Lower leg skin (tissue), 4 donors: ENCODE measurements around the gene SMPD1. TPM values are rescaled to one million over a fixed set of nuclear protein-coding genes. Genes with fewer than 3 reads are reported as not detected.

Source experiments
- DNase-seq, 2 donors: peaks; one replicate each; pipeline ENCODE4 v3.0.0-alpha.2; 2019; ENCODE audit warnings: low spot score in 2 of 2
- H3K4me3 ChIP-seq: fragments of 200-600 bp; sonication (generic); 2 replicates; pipeline ENCODE4 v1.5.1; 2017; ENCODE audit warnings: mild to moderate bottlenecking, low read depth; ENCODE audit not compliant: poor library complexity, severe bottlenecking
- POLR2A ChIP-seq, 2 donors: fragments of 450-650 bp; IDR thresholded peaks; one replicate each; pipeline ENCODE4 v1.6.1; 2016 to 2017; ENCODE audit warnings: antibody characterized with exemption in 2 of 2, mild to moderate bottlenecking in 1 of 2, moderate library complexity in 1 of 2
- WGBS, 2 donors: methylation state at CpG; one replicate each; pipeline ENCODE4 v1.1.5; 2018; 5-methylcytosine and 5-hydroxymethylcytosine counted together
- intact Hi-C: fragments of 100-400 bp; cut with DNase I; formaldehyde crosslinking; loops from one replicate; pipeline ENCODE4 v1.15.0; 2023; ENCODE audit warnings: low total_unique reads
- total RNA-seq, 4 donors: library from RNA; depleted of rRNA; stranded (reverse); fragments of >200 nt; gene quantifications; one replicate each; pipeline ENCODE4 v1.1.0, GENCODE V29; 2016
- TF ChIP-seq, protein P1 (sequence below), 3 donors: fragments of 450-650 bp; IDR thresholded peaks; one replicate each; pipeline ENCODE4 v1.5.1; 2016; ENCODE audit warnings: antibody characterized with exemption in 3 of 3, mild to moderate bottlenecking in 3 of 3, moderate library complexity in 2 of 3

SMPD1 gene
- total RNA-seq, 4 donors from 2014 or later: 49.2 to 91.6 (median 63.6) TPM

DNA sequence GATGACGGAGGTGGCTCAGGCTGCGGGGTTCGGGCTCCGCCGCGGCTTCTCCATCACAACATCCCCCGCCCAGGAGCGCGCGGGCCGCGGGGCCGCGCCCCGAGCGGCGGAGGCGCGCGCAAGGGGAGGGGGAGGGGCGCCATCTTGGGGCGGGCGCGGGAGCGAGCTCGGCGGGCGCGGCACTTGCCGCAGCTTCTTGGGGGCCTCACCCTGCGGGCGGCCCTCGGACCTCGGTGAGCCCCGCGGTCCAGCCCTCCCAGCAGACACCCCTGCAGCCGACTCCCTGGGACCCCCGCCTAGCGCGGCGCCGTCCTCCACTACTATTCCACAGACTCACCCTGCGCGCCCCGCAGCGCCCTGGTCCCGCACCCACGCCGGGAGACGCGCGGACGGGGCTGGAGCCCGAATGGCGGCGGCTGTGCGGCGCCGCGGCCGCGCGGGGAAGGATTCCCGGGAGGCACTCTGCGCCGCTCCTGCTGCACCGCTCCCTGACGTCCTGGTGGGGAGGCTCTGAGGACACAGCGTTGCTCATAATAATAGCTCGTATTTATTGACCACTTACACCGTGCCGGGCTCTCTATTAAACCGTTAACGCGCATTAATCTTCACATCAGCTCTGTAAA lies 28.8 kb downstream of the SMPD1 start, which contains the start of gene APBB1:
Gene APBB1 (minus strand): TSS at position 86 of the 623 bp plus-strand sequence. CDS start 7,747 bp downstream, outside the sequence.
- peak in 1 of 2 donors; percentile 90 for DNase-seq
- intact Hi-C loops: no loop called here
- peak within 1 kb of the TSS; percentile 72 for H3K4me3 ChIP-seq
- WGBS, 2 donors: 0 to 3% methylated on average over 32 to 33 of the region's 75 CpGs
- TF ChIP-seq POLR2A (IDR thresholded peaks at IDR 0.05): no peak
- TF ChIP-seq, protein P1, sequence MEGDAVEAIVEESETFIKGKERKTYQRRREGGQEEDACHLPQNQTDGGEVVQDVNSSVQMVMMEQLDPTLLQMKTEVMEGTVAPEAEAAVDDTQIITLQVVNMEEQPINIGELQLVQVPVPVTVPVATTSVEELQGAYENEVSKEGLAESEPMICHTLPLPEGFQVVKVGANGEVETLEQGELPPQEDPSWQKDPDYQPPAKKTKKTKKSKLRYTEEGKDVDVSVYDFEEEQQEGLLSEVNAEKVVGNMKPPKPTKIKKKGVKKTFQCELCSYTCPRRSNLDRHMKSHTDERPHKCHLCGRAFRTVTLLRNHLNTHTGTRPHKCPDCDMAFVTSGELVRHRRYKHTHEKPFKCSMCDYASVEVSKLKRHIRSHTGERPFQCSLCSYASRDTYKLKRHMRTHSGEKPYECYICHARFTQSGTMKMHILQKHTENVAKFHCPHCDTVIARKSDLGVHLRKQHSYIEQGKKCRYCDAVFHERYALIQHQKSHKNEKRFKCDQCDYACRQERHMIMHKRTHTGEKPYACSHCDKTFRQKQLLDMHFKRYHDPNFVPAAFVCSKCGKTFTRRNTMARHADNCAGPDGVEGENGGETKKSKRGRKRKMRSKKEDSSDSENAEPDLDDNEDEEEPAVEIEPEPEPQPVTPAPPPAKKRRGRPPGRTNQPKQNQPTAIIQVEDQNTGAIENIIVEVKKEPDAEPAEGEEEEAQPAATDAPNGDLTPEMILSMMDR (IDR thresholded peaks at IDR 0.05): no peak

DNA sequence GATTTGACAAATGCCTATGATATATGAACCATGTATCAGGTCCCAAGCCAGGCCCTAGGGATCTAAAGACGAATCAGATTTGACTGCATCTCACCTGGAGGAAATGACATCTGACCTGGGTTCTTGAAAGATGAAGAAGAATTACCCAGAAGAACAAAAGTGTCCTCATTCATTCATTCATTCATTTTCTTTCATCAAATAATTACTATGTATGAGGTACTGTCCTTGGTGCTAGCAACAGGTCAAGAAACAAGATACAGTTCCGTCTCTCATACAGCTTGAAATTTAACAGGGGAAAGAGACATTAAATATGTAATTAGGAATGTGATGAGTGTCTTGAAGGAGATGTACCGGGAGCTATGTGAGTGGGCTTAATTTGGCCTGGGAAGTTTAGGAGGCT lies 30.4 kb downstream of the SMPD1 start:
- no peak for DNase-seq
- TF ChIP-seq, protein P1 (IDR thresholded peaks at IDR 0.05): no peak
- no peak for TF ChIP-seq POLR2A (IDR thresholded peaks at IDR 0.05)
- 84 to 97% methylated on average over 3 of the region's 3 CpGs for WGBS, 2 donors
- H3K4me3 ChIP-seq: no peak overlapping the region
- intact Hi-C loops: no loop called here

DNA sequence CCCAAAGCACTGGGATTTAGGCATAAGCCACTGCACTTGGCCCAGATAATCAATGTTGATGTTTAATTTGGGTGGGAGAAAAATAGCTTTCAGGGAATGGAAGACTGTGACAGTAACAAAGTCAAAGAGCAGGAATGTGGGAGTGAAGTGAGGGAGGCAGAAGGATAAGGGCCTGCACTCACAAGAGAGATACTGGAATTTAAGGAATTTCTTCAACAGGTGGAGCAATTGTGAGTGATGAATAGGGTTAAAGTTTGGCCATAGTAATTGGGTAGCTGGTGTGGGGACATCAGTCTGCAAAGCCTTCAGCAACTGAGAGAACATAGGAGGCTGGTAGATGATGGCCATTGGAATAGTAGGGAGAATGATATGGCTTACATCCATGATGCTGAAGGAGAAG lies 37.2 kb downstream of the SMPD1 start:
- no peak overlapping the region for H3K4me3 ChIP-seq
- intact Hi-C loops: no loop called here
- TF ChIP-seq, protein P1 (IDR thresholded peaks at IDR 0.05): no peak
- no peak for TF ChIP-seq POLR2A (IDR thresholded peaks at IDR 0.05)
- DNase-seq: no peak

DNA sequence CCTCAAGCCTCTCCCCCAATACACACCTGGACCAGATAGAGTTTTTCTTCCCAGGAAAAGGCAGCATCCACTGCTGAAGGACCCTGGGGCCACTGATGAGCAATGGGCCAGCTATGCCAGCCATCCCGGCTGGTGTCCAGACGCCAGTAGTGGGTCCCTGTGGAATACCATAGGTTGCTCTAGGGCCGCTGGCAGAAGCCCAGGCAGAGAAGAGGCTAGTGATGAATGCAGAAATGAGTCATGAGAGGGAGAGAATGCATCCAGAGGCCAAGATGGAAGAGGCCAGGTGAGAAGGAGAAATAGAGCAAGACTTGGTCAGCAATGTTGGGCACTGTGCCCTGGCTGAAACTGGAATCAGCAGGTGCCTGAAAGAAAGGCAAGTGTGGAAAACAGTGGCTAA lies 41.6 kb downstream of the SMPD1 start:
- WGBS, 2 donors: 77% methylated on average over 3 of the region's 3 CpGs
- no peak overlapping the region for H3K4me3 ChIP-seq
- TF ChIP-seq, protein P1 (IDR thresholded peaks at IDR 0.05): no peak
- no peak for TF ChIP-seq POLR2A (IDR thresholded peaks at IDR 0.05)
- no peak for DNase-seq
- intact Hi-C loops: no loop called here

DNA sequence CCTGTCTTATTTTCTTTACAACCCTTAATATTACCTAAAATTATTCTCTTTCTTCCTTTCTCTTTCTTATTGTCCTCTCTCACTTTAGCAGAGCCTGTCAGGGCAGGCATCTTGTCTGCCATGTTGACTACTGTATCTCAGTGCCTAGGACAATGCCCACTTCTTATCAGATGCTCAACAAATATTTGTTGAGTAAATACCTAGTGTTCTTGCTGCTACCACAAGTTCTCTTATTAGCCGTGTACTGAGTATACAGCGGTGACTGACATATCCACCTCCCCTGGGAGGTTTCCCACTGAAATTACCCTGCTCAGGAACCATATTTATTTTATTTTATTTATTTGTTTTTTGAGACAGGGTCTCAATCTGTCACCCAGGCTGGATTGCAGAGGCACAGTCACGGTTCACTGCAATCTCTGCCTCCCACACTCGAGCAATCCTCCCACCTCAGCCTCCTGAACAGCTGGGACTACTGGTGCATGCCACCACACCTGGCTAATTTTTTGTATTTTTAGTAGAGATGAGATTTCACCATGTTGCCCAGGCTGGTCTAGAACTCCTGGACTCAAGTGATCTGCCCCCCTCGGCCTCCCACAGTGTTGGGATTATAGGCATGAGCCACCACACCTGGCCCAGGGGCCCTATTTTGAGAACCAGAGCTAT lies 43.9 kb downstream of the SMPD1 start:
- no peak overlapping the region for H3K4me3 ChIP-seq
- intact Hi-C loops: no loop called here
- no peak for DNase-seq
- TF ChIP-seq, protein P1 (IDR thresholded peaks at IDR 0.05): no peak
- no peak for TF ChIP-seq POLR2A (IDR thresholded peaks at IDR 0.05)
- WGBS, 2 donors: 82 to 83% methylated on average over 5 of the region's 5 CpGs
